Inferior parietal cortex (tissue), 1 donor: ENCODE results near the gene CAMK2N1.

Source experiments
- DNase-seq: peaks from one replicate; pipeline ENCODE4 v3.0.0-alpha.2; 2016; ENCODE audit errors: extremely low spot score

Gene CAMK2N1

DNA sequence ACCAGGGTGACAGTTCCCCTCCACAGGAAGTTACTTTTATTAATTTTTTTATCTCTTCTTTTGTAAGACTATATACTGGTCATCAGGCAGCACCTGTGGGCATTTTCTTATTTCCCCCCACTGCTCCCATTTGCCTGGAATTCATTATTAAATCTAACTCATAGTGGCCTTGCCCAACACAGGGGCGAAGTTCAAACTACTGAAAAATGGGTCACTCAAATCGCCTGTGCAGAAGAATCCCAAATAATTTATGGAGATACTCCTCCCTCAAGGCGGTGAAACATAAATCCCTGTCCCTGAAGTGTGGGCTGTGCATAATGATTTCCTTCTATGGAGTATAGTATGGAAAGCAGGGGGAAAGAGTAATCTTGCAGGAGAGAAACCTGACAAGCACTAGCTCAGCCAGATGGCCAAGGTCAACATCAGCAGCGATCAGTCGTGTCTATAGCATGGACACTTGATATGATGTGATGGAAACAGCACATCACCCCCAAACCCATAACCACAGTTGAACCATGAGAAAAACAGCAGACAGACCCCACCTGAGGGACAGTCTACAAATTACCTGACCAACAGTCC, 7.9 kb downstream of the CAMK2N1 start:
- no peak for DNase-seq

DNA sequence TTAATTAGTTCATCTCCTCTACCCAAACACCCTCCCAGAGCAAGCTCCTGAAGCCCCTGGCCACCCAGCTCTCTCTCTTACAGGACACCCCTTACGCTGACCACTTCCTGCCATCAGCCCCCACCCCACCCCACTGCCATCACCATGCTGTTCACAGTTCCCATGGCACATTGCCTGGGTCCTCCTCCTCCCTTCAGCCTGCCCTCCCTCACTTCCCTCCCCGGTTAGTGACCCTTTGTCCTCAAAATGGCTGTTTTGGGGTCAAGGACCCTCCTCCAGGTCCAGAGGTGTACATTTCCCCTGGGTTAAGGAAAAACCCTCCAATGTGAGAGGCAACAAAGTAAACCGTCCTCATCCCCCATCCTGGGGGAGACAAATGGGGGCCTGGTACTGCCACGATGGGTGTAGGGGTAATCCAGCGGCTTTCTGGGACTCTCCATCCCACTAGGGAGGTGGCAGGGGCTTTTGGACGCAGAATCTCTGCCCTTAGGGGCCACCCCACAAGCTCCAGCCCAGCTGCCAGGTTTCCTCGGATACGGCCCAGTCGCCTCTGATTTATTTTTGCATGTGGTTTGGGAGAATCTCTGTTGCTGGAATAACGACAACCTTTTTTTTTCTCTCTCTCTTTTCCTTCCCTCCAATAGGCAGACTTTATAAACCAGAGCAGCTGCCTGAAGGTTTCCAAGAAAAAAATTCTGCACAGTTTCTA, 8.5 kb downstream of the CAMK2N1 start:
- DNase-seq, result no peak

DNA sequence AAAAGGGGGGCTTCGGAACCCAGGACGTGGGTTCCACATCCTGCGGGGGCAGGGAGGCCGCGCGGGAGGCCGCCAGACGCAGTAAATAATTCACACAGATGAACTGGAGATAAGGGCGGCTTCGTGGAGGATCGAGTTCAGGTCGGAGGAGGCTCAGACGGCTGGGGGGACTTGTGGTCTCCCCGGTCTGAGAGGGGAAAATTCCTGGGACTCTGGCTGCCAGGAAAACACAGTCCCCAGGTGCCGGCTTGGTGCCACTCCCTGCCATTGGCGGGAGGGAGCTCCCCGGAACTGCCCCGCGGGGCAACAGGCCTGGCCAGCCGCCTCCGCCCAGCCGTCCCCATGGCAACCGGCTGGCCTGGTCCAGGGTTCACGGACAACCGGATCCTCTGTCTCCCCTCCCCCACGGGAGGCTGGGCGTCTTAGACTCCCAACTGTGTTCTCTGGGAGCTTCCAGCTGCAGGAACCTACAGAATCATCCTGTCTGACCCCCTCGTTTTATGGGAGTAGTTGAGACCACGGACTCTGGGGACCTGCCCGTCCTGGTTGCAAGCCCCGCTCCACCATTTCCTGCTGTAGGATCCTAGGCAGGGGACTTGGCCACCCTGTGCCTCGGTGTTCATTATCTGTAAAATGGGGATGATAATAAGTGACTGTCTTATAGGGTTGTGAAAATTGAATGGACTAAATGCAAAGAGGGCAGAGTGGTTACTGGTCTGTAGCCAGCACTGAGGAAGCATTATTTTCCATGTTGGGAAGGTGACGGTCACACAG, 9.6 kb downstream of the CAMK2N1 start:
- no peak for DNase-seq

DNA sequence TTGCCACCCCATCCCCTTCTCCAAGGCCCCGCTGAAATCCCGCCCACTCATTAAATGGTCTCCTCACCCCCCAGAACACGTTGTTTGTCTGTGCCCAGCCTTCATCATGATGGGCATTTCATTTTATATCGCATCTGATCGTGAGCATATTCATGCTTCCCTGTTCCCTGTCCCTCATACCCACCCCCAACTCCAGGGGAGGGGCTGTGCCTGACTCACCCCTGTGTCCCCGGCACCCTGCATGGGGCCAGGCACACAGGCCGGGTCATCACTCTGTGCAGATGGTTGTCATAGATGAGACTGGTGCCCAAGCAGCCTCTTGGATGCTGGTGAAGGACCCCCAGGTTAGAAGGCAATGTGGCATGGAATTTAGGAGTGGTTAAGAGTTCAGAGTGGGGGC, 11.0 kb downstream of the CAMK2N1 start:
- DNase-seq, result no peak

DNA sequence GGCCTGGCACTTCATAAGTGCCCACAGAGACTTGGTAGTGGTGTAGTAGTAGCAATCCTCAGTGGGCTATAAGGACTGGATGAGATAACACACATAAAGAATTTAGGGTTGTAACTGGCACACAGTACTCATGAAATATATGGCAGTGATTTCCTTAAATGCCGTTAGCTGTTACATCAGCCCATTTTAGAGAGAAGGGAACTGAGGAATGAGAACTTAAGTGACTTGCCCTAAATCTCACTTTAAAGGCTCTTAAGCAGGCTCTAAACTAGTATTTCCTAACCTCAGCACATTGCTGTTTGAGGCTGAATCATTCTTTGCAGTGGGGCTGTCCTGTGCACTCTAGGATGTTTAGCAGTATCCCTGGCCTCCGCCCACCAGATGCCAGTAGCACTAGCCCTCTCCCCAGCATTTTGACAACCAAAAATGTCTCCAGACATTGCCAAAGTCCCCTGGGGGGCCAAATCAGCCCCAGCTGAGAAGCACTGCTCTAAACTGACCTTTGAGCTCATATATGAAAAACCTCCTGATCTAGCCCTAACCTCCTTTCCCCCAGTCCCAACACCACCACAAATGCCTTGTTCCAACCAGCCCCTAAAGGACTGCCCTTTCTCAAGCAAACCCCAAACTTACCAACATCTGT, 11.6 kb downstream of the CAMK2N1 start:
- DNase-seq, result no peak

DNA sequence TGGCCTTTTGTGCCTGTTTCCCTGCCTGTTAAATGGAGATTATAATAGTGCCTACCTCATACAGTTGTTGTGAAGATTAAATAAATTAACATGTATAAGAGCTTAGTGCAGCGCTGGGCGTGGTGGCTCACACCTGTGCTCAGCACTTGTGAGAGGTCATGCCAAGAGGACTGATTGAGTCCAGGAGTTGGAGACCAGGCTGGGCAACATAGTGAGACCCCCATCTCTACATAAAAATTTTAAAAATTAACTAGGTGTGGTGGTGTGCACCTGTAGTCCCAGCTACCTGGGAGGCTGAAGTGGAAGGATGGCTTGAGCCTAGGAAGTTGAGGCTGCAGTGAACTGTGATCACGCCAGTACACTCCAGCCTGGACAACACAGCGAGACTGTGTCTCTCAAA, 12.1 kb downstream of the CAMK2N1 start:
- DNase-seq, result no peak

DNA sequence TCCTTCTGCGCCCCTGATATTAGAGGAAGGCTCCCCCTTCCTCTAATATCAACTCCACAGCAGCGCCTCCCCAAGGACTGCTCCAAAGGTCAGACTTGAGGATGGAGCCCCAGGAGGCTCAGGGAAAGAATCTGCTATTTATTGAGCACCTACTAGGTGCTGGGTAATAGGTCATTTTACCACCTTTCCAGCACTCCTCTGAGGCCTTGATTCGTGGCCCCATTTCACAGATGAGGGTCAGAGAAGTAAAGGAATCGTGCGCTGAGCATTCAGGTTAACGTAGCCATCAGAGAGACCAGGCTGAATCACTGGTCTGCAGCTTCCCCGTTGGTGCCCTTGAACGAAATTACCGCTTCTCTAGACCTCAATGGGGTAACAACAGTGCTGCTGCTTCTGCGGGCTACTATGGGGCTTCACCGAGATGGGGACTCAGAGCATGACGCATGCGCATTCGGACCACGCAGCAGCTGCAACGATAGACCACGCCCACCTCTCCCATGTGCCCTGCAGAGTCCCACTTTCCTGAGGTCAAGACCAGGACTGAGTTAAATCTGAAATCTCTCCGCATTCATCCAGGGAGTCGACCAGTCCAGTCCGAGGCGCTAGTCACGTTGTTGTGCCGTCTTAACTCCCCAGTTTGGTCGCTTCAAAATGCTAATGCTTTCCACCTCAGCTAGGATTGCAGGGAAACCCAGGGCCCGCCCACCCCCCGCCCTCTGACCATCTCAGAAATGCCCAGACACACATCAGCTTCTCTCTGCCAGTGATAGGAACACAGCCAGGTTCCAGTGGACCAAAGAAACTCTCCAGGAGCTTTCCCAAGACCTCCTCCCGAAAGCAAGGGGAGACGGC, 12.9 kb downstream of the CAMK2N1 start:
- no peak for DNase-seq

DNA sequence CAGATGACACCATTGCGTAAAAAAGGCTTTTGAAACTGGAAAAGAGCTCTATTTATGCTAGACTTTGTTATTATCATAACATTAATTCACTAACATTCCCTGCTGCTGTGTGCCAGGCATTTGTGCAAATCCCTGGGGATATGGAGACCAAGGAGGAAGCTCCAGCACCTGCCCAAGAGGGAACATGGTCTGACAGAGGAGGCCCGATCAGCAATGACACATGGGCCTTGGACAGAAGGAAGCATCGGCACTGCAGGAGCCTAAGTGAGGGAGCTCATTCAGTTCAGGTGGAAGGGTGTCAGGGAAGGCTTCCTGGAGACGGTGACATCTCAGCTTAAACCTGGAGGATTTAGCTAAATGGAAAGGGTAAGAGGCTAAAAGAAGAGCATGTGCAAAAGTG, 13.9 kb downstream of the CAMK2N1 start:
- DNase-seq, result no peak

DNA sequence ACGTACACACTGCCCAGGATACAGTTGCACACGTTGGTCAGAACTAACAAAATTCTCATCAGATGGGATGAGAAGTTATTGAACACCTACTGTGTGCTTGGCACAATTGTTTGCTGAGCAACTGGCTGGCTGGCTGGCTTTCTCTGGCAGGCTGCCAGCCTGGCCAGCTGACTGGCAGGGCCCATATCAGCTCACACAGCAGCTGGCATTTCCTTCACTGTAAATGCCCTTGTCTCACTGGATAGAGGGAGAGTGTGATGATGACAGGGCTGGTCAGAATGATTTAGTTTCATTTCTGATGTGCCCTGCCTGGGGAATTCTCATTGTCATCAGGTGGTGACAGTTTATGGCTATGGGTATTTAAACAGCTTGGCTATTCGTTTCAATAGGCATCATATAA, 15.8 kb downstream of the CAMK2N1 start:
- DNase-seq, result no peak

DNA sequence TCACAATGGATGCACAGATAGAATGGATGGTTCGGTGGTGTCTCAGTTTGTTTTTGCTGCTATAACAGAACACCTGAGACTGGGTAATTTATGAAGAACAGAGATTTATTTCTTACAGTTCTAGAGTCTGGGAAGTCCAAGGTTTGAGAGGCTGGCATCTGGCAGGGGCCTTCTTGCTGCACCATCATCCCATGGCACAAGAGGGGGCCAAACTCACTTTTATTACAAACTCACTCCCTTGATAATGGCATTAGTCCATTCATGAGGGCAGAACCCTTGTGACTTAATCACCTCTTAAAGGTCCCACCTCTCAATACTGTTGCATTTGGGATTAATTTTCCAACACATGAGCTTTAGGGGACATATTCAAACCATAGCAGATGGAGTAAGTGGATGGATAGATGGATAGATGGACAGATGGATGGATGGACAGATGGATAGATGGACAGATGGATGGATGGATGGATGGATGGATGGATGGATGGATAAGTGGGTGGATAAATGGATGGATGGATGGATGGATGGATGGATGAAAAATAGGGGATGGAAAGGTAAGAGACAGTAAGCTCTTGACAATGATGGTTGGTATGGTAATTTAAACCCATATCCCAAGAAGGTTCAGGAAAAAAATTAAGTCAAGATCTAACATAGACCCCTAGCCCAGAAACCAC, 16.5 kb downstream of the CAMK2N1 start:
- no peak for DNase-seq

DNA sequence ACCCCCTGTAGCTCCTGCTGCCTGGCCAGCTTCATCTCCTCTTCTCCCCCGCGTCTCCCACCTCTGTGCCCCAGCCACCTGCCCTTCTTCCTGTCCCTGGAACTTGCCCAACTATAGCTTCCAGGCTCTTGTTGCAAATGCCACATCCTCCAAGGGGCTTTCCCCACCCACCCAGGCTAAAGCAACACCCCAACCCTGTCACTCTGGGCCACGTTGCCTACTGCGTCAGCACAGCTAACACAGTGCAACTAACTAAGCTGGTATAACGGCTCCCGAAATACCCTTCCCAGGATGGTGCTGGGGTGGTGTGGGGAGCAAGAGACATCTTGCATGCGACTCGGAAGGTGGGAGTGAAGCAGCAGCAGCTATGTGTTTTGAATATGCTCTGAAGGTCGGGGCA, 19.7 kb downstream of the CAMK2N1 start:
- DNase-seq, result no peak

DNA sequence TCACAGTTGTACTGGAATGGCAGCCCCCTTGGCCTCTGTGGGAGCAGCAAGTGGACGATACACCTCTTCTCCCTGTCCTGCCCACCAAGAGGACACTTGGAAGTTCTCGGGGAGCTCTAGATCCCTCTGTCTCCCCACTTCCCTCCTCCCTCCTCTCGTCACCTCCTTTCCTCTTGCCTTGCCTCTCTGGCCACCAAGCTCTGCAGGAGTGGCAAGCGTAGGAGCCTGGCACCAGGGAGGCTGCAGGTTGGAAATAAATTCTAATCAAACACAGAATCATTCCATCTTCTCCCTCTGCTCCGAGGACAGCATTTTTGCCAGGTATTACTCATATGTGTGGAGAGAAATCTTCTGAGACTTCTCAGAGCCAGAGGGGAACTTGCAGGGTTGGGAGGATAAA, 20.8 kb downstream of the CAMK2N1 start:
- DNase-seq, result no peak

DNA sequence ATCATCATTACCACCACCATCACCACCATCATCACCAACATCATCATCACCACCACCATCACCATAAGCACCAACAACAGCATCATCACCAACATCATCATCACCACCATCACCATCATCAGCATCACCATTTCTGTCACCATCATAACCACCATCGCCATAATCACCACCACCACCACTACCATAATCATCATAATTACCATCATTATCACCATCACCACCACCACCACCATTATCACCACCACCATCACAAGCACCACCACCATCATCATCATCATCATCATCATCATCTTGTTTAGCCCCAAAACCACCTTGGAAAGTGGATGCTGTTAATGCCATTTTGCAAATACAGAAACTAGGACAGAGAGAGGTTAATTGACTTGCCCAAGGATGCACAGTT, 22.5 kb downstream of the CAMK2N1 start:
- no peak for DNase-seq

DNA sequence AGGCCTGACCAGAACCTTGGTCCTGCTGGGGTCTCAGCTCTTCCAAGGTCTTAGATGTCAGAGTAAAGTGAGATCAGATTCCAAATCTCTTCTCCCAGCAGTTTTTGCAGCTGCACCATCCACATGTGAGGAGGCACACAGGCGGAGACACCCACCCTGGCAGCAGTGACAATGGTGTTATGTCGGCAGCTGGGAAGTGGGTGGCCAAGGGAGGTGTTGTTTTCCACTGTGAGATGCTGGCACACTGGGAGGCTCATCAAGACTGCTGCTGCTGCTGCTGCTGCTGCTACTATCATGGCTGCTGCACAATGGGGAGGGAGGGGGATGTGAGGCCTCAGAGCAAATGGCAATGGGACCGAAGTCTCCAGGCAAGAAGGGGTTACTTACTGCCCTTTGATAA, 23.6 kb downstream of the CAMK2N1 start:
- DNase-seq, result no peak

DNA sequence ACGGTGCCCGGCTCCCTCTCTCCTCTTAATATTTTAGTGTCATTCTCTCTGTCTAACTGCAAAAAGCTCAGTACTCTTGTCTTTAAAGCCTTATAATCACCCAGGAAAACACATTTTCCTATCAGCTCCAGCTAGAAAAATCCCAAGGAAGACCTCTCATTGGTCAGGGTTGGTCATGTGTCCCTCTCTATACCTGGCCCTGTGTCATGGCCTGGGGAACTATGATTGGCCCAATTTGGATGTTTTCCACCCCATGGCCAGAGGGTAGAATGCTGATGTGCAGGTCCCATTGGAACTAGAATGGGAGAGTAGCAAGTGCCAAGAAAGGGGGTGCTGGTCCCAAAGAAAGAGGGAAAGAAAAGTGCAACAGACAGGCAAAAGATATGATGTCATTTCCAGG, 27.3 kb downstream of the CAMK2N1 start:
- no peak for DNase-seq

DNA sequence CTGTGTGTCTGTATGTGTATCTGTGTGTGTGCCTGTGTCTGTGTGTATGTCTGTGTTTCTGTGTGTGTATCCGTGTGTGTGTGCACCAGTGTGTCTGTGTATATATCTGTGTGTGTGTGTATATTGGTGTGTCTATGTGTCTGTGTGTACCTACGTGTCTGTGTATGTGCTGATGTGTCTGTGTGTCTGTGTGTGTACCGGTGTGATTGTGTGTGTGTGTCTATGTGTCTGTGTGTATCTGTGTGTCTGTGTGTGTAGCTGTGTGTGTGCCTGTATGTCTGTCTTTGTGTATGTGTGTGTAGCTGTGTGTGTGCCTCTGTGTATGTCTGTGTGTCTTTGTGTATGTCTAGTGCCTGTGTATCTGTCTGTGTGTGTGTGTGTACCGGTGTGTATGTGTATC, 32.0 kb downstream of the CAMK2N1 start:
- no peak for DNase-seq

DNA sequence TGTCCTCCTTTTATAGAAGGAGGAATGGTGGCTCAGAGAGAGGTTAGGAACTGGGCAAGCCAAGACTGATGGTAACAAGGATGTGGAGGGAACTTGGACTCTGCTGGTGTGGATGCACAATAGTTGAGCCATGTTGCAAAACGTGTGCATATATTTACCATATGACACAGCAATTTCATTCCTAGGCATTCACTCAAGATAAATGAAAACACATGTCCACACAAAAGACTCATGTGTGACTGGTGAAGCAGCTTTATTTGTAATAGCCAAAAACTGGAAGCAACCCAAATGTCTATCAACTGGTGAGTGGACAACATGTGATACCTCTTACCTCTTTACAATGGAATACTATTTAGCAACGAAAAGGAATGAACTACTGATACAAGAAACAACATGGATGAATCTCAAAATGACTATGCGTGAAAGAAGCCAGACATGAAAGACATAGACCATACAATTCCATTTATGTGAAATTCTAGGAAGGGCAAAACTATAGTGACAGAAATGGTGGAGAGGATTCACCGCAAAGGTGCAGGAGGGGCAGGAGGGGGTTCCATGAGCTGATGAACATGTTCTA, 36.2 kb downstream of the CAMK2N1 start:
- DNase-seq, result no peak

DNA sequence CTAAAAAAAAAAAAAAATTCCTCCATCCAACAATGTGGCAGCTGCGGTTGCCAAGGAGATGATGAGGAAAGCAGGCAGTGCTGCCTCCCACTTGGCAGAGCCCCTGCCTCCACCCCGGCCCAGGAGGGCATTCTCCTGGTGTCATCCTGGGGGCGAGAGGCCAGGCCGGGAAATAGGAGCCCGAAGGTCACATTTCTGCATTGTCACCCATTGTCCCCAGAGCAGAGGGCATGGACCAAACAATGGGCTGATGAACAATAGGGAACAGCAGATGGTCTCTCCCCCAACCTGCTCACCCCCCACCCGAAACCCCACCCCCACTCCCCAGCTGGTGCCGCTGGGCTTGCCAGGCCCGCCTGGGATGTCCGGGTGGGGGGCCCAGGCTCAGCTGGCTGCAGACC, 37.3 kb downstream of the CAMK2N1 start:
- no peak for DNase-seq

DNA sequence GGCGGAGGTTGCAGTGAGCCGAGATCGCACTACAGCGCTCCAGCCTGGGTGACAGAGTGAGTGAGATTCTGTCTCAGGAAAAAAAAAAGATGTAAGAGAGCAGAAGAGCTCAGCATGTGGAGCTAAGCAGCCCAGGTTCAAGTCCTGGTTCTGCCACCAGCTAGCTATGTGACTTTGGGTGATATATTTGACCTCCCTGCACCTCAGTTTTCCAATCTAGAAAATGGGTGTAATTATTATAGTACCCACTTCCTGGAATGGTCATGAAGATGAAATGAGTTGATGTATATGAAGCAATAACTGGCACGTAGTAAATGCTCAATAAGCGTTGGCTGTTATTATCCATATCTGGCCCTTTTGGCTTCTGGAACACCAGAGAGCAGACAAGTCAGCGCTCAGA, 38.2 kb downstream of the CAMK2N1 start:
- DNase-seq, result no peak

DNA sequence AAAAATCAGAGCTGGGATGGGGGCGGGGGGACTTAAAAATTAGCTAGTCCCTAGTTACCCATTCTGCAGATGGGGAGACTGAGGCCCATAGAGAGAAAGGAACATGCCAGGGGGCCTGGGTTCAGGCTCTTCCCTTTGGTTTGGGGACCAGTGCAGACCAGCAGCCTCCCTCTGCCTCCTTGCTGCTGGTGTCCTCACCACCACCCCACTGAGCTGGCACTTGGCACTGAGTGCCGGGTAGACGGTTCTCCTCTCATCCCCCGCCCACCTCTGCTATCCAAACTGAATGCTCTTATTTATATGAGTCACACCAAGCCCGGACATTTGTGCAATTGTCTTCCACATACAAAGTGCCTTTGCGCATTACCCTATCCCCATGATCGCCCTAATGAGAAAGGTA, 39.2 kb downstream of the CAMK2N1 start:
- no peak for DNase-seq

DNA sequence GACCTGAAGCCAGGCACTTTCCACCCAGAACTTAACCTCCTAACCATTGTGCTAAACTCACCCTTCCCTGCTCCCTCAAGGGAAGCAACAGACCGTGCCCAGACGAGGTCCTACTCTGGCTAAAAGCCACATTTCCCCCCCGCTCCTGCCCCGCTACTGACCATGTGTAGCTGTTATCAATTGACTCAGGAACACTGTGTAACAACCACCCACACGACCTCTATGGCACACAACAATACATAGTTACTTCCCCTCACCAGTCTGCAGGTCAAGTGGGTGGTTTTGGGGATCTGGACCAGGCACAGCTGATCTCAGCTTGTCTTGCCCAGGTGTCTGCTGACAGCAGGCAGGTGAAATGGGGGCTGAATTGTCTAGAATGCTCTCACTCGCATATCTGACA, 40.1 kb downstream of the CAMK2N1 start:
- DNase-seq, result no peak
